ENCODE results near the gene PCNX4.
"Not testable (repeated sequence)": the region's sequence is repeated elsewhere in the genome, so short reads cannot be mapped to it uniquely, and the experiment has no call there.

Gene PCNX4

DNA sequence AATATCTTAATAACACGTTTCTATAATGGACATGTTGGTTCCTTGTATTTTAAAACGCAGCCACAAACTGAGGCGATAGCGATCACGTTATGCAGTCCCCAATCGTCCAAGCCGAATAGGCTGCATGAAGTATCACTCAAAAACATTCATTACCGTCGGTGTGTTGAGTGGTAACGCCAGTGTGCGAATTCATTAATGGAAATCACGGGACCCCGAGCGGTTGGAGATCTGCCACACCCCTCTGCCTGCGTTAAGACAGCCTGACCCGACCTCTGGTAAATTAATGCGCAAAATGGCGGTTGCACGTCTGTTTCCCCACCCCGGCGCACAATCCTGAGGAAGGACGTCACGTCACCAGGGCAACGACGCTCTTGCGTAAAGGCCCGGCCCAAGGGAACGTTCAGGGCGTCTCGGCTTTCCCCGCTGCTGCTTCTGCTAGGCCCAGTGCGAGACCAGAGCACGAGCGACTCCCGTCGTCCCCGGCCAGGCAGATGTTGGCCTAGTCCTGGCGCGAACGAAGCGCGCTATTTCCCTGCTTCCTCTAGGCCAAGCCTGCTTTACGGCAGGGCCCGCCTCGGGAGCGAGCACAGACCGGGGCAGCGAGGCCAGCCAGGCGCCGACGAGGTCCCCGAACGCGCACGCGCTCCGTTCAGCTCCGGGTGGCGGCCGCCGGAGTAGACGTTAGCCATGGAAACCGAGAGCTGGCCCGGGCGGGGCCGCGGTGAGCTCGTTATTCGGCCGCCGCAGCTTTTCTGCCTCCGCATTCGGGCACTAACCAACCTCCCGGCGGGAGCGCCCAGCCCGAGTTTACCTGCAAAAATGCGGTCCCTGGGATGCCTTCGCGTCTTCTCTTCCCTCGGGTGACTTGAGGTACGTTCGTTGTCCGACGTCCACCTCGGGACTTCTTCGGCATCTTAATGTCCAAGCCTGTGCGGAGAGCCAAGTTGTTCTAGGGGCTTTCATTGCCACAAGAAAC lies at the start of gene PCNX4:
Gene PCNX4, plus strand, starts transcription at position 374 of the 976 bp plus-strand sequence. CDS start 15,716 bp downstream, outside the sequence.
- peak; percentile 75 to 90 (median 85) for DNase-seq

- DNase-seq: not testable (repeated sequence)
These were observed 43.7 kb upstream of the PCNX4 start for GRCh38 chr14:60047976-60048375.

- DNase-seq: no peak
These were observed 40.0 kb upstream of the PCNX4 start for GRCh38 chr14:60051721-60052221.

DNA sequence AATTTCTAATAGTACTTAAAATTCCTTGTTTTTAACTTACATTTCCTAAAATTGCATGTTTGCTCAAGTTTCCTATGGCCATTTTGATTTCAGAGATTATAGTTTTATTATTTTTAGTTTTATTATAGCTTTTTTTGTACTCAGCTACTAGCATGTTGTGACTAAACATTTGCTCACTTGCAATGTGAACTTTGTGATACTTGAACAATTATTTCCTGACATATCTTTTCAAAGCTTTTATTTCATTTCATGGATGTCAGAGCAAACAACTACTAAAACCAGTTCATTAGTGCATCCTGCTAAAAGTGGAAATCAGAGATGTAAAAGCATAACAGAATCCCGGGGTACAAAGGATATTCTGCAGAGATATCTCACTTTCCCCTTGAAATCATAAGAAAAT lies 33.6 kb upstream of the PCNX4 start:
- DNase-seq: no peak

DNA sequence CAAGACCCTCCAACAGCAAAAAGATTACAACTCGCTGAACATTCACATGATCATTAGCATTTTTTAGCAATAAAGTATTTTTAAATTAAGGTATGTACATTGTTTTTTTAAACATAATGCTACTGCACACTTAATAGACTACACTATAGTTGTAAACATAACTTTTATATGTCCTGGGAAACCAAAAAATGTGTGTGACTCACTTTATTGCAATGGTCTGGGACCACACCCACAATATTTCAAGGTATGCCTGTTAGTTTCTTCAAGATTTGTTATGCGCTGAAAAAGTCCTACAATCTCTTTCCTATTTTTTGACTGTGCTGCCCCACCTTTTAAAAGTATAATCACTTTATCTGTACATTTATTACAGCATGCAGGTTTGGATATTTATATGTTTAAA lies 30.4 kb upstream of the PCNX4 start:
- no peak for DNase-seq

DNA sequence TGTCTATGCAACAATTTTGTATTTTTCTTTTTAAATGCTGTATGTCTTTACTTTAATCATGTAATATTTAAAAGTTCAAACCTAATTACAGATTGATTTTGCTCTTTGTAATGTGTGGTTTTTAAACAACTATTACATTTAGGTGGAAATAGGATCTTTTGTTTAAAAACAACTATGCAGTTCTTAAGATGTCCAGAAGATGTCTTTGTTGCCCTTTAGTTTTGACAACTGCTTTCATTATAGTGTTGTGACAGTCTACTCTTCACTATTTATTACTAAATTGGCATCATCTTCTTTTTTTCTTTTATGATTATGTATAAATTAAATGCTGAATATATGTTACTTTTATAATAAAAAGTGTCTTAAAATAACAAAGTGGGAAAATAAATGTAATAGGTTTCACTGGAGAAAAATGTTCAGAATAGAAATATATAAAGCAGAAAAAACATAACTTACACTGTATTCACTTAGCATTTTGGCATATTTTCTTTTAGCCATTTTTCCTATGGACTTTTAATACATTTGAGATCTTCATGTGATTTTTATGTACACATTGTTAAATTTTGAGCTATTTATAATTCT lies 27.1 kb upstream of the PCNX4 start:
- no peak for DNase-seq

GRCh38 chr14:60067882-60068281 lies 23.8 kb upstream of the PCNX4 start:
- DNase-seq: no peak

GRCh38 chr14:60079723-60080122 lies 12.0 kb upstream of the PCNX4 start:
- DNase-seq: no peak

GRCh38 chr14:60085085-60085484 lies 6.6 kb upstream of the PCNX4 start:
- no peak for DNase-seq

- no peak for DNase-seq
These were observed 6.0 kb upstream of the PCNX4 start for GRCh38 chr14:60085693-60086092.

DNA sequence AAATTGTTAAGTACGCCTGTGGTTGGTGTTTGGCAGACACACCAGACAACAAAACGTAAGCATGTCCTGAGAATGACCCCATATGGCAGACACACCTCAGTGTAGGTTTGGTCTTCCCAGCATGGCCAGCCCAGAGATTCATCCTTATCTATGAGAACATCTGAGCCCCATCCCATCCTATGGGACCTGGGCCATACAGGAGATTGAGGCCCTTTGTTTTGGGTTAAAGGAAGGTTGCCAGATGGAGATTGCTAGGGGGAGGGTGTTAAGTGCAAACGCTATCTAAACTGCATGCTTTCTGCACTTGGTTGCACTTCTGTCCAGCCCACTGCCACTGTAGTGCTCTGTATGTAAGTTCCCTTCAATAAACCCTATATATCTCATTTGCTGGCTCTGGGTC lies 4.1 kb upstream of the PCNX4 start:
- DNase-seq: no peak

- DNase-seq: no peak
These were observed 2.5 kb upstream of the PCNX4 start for GRCh38 chr14:60089221-60089620.

DNA sequence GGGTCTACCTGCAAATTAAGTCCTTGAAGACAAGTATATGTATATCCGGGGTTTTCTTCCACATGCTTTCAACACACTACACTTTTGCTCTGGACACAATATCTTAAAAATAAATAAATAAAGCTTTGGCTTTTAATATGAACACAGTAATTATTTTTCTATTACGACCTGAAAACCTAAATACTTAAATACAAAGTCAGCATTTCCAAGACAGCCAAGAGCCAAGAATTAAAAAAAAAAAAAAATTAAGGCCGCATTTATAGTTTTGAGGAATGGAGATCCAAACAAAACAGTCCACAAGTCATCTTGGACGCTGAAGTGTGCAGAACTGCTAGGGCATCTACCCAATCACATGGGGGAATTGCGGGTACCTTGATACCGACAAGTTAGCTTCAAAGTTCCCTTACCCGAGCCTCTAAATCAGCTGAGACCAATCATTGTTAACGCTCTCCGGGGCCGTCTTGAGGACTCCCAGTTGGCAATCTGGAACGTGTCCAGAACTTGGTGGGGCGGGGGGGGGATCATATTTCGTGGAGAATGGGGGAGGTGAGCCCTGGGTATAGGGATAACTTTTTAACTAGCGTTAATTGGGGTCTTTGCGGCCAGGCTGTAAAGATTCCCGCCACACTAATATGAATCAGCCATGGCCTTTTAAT lies 731 bp upstream of the PCNX4 start:
- no peak for DNase-seq

- no peak for DNase-seq
These were observed 800 bp downstream of the PCNX4 start for GRCh38 chr14:60092526-60092920.

DNA sequence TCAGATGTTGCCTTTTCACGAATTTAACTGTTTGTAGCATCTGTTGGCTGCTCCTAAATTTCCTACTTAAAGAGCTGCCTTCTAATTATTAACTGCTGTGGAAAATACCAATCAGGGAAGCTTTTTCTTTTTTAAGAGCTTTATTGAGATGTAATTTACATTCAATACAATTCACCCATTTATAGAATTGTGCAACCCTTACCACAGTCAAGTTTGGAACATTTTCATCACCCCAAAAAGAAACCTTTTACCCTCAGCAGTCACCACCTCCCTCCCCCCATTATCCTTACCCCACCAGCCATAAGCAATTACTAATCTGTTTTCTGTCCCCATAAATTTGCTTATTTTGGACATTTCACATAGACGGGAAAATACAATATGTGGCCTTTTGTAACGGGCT lies 1.4 kb downstream of the PCNX4 start:
- DNase-seq: no peak

DNA sequence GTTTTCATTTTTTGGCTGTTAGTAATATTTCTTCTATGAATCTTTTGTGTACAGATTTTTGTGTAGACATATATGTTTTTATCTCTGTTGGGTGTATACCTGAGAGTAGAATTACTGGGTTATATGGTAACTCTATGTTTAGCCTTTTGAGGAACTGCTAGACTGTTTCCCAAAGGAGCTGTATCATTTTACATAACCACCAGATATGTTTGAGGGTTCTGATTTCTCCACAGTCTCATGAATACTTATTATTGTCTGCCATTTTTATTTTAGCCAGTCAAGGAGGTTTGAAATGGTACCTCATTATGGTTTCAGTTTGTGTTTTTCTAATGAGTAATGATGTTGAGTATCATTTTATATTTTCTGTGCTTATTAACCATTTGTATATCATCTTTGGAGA lies 1.9 kb downstream of the PCNX4 start:
- no peak for DNase-seq

DNA sequence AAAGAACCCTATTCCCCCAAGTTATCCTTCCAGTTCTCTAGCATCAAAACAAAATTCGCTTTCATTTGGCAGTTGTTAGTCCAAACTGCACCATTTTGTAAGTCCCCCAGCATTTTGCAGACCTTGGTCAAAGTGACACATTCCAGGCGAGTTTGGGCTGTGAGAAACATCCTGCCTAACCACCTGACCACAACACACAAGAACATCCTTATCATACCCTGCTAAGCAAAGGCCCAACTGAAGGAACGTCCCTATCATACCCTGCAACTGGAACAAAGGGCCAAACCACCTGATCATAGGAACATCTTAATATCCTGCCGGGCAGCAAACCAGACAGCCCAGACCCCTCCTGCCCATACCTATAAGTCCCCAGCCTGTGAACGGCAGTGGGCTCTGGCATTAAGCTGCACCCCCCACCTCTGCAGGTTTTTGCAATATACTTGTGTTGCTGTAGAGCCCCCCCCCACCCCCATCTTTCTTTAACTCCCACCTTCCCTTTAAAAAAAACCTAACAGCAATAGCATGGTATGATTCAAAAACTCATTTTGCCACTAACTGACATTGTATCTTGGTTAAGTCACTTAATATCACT lies 2.7 kb downstream of the PCNX4 start:
- DNase-seq: no peak

GRCh38 chr14:60095231-60095630 lies 3.5 kb downstream of the PCNX4 start:
- no peak for DNase-seq

DNA sequence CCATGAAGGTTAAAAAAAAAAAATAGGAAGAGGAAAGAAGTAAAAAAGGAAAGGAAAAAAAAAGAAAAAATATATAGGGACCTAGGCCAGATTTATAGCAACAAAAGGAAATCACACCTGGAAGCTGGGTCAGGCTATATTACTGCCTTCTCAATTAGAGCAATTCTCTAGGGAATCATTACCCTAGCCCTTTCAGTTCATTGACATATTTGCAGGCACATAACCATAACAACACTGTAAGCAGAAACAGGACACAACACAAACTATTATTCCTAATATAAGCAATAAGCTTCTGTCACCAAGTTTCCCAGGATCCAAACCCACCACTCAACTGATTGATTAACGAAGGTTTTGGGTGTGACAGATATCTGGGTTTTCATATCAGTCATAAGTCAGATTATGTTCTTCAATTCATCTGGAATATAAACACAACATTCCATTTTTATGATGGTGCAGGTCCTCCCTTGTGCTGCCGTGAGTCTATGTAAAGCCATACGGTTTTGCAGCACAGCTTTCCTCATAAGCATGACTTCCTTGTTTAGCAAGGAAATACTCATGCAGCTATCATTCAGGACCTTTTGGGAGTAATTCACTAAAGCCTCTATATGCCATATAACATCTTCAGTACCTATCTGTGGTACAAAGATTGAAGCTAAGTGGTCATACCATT lies 4.2 kb downstream of the PCNX4 start:
- no peak for DNase-seq

- DNase-seq: no peak
These were observed 6.3 kb downstream of the PCNX4 start for GRCh38 chr14:60097974-60098373.

GRCh38 chr14:60099855-60100254 lies 8.1 kb downstream of the PCNX4 start:
- not testable (repeated sequence) for DNase-seq

- no peak for DNase-seq
These were observed 10.1 kb downstream of the PCNX4 start for GRCh38 chr14:60101786-60102185.

- DNase-seq: no peak
These were observed 10.7 kb downstream of the PCNX4 start for GRCh38 chr14:60102389-60102788.

Measured in activated CD4-positive, CD25-positive, alpha-beta regulatory T cell (primary cell).